HG03196 (cell line): ENCODE data around the gene HEBP2.
"Not testable (repeated sequence)": the region's sequence is repeated elsewhere in the genome, so short reads cannot be mapped to it uniquely, and the experiment has no call there.

ENCODE experiments used
- ATAC-seq: cut with Tn5 transposase; IDR thresholded peaks from one replicate; pipeline ENCODE4 v1.9.1; 2021; ENCODE audit not compliant: unreplicated experiment

HEBP2 gene

GRCh38 chr6:138422861-138423260 lies 18.8 kb downstream of the HEBP2 start:
- no peak for ATAC-seq

GRCh38 chr6:138424004-138424904 lies 20.2 kb downstream of the HEBP2 start:
- ATAC-seq: no peak

- not testable (repeated sequence) for ATAC-seq
These were observed 21.2 kb downstream of the HEBP2 start for GRCh38 chr6:138425256-138425655.

- no peak for ATAC-seq
These were observed 22.6 kb downstream of the HEBP2 start for GRCh38 chr6:138426500-138427123.

GRCh38 chr6:138427701-138428100 lies 23.7 kb downstream of the HEBP2 start:
- no peak for ATAC-seq

GRCh38 chr6:138428944-138429598 lies 25.0 kb downstream of the HEBP2 start:
- ATAC-seq: no peak

- ATAC-seq: no peak
These were observed 25.7 kb downstream of the HEBP2 start for GRCh38 chr6:138429761-138430160.

- no peak for ATAC-seq
These were observed 26.5 kb downstream of the HEBP2 start for GRCh38 chr6:138430361-138431145.

- no peak for ATAC-seq
These were observed 27.4 kb downstream of the HEBP2 start for GRCh38 chr6:138431256-138432062.

GRCh38 chr6:138432063-138432356 lies 28.0 kb downstream of the HEBP2 start:
- no peak for ATAC-seq

GRCh38 chr6:138434096-138434495 lies 30.1 kb downstream of the HEBP2 start:
- ATAC-seq: no peak

GRCh38 chr6:138434925-138435324 lies 30.9 kb downstream of the HEBP2 start:
- no peak for ATAC-seq

- no peak for ATAC-seq
These were observed 35.5 kb downstream of the HEBP2 start for GRCh38 chr6:138439546-138439945.

- no peak for ATAC-seq
These were observed 36.3 kb downstream of the HEBP2 start for GRCh38 chr6:138440296-138440695.

- no peak for ATAC-seq
These were observed 36.8 kb downstream of the HEBP2 start for GRCh38 chr6:138440758-138441357.

GRCh38 chr6:138441965-138442364 lies 37.9 kb downstream of the HEBP2 start:
- no peak for ATAC-seq

- no peak for ATAC-seq
These were observed 38.6 kb downstream of the HEBP2 start for GRCh38 chr6:138442663-138443062.

GRCh38 chr6:138443979-138444378 lies 40.0 kb downstream of the HEBP2 start:
- ATAC-seq: no peak

- no peak for ATAC-seq
These were observed 42.8 kb downstream of the HEBP2 start for GRCh38 chr6:138446821-138447220.

GRCh38 chr6:138450445-138450844 lies 46.4 kb downstream of the HEBP2 start:
- no peak for ATAC-seq
